ENCODE measurements around the gene TUBB1.

GRCh38 chr20:59019217-59019616 is at the start of gene TUBB1:
- TF ChIP-seq, protein P1, sequence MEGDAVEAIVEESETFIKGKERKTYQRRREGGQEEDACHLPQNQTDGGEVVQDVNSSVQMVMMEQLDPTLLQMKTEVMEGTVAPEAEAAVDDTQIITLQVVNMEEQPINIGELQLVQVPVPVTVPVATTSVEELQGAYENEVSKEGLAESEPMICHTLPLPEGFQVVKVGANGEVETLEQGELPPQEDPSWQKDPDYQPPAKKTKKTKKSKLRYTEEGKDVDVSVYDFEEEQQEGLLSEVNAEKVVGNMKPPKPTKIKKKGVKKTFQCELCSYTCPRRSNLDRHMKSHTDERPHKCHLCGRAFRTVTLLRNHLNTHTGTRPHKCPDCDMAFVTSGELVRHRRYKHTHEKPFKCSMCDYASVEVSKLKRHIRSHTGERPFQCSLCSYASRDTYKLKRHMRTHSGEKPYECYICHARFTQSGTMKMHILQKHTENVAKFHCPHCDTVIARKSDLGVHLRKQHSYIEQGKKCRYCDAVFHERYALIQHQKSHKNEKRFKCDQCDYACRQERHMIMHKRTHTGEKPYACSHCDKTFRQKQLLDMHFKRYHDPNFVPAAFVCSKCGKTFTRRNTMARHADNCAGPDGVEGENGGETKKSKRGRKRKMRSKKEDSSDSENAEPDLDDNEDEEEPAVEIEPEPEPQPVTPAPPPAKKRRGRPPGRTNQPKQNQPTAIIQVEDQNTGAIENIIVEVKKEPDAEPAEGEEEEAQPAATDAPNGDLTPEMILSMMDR (IDR thresholded peaks at IDR 0.05): no peak
- TF ChIP-seq POLR2A (IDR thresholded peaks at IDR 0.05) (no peak), EP300 (IDR thresholded peaks at IDR 0.05) (no peak), POLR2AphosphoS5 (IDR thresholded peaks at IDR 0.05) (no peak)

Data from gastroesophageal sphincter (tissue), 3 donors.